Anterior cingulate cortex (tissue), 58 donors: ENCODE results near the gene EIF2S1.
"Not testable (repeated sequence)": the region's sequence is repeated elsewhere in the genome, so short reads cannot be mapped to it uniquely, and the experiment has no call there.

Source experiments
- DNase-seq, 58 donors: peaks; one replicate each; lab custom pipeline; 2025; lab: John Stamatoyannopoulos, UW

The EIF2S1 gene

GRCh38 chr14:67409461-67409860 lies 49.3 kb downstream of the EIF2S1 start:
- DNase-seq = no peak

- no peak for DNase-seq
Measured at GRCh38 chr14:67410313-67410712, 50.2 kb downstream of the EIF2S1 start.

GRCh38 chr14:67411370-67411769 lies 51.2 kb downstream of the EIF2S1 start:
- no peak for DNase-seq

- DNase-seq = no peak
Measured at GRCh38 chr14:67411820-67412421, 51.8 kb downstream of the EIF2S1 start, which contains the start of gene PLEK2. TSS of gene PLEK2 (minus strand) at chr14:67412165. CDS start at chr14:67412059, 106 bp downstream.

- DNase-seq = no peak
Measured at GRCh38 chr14:67413806-67414769, 54.0 kb downstream of the EIF2S1 start.

GRCh38 chr14:67415610-67416009 lies 55.5 kb downstream of the EIF2S1 start:
- DNase-seq = not testable (repeated sequence)

GRCh38 chr14:67416085-67416484 lies 56.0 kb downstream of the EIF2S1 start:
- no peak for DNase-seq

GRCh38 chr14:67416810-67417209 lies 56.7 kb downstream of the EIF2S1 start:
- DNase-seq = no peak

GRCh38 chr14:67417633-67418032 lies 57.5 kb downstream of the EIF2S1 start:
- DNase-seq = no peak

- DNase-seq = no peak
Measured at GRCh38 chr14:67418401-67419191, 58.5 kb downstream of the EIF2S1 start.

GRCh38 chr14:67420102-67420739 lies 60.1 kb downstream of the EIF2S1 start:
- DNase-seq = no peak

GRCh38 chr14:67421356-67422224 lies 61.5 kb downstream of the EIF2S1 start:
- no peak for DNase-seq

GRCh38 chr14:67423424-67423823 lies 63.3 kb downstream of the EIF2S1 start:
- no peak for DNase-seq

- DNase-seq = no peak
Measured at GRCh38 chr14:67424539-67424938, 64.4 kb downstream of the EIF2S1 start.

- no peak for DNase-seq
Measured at GRCh38 chr14:67425608-67426007, 65.5 kb downstream of the EIF2S1 start.

GRCh38 chr14:67426161-67426560 lies 66.0 kb downstream of the EIF2S1 start:
- DNase-seq = no peak

- peak; percentile 8 to 82 (median 56) for DNase-seq
Measured at GRCh38 chr14:67426983-67427606, 67.0 kb downstream of the EIF2S1 start.

- no peak for DNase-seq
Measured at GRCh38 chr14:67428501-67429031, 68.4 kb downstream of the EIF2S1 start.
